ENCODE results near the gene SIRT2.

GRCh38 chr19:38918526-38918925 lies 19.1 kb upstream of the SIRT2 start:
- TF ChIP-seq, protein P1, sequence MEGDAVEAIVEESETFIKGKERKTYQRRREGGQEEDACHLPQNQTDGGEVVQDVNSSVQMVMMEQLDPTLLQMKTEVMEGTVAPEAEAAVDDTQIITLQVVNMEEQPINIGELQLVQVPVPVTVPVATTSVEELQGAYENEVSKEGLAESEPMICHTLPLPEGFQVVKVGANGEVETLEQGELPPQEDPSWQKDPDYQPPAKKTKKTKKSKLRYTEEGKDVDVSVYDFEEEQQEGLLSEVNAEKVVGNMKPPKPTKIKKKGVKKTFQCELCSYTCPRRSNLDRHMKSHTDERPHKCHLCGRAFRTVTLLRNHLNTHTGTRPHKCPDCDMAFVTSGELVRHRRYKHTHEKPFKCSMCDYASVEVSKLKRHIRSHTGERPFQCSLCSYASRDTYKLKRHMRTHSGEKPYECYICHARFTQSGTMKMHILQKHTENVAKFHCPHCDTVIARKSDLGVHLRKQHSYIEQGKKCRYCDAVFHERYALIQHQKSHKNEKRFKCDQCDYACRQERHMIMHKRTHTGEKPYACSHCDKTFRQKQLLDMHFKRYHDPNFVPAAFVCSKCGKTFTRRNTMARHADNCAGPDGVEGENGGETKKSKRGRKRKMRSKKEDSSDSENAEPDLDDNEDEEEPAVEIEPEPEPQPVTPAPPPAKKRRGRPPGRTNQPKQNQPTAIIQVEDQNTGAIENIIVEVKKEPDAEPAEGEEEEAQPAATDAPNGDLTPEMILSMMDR (IDR thresholded peaks at IDR 0.05; ENCODE audit: control extremely low read depth in 1 of 3, insufficient read depth in 1 of 3, low read depth in 1 of 3, low read length in 3 of 3) = no peak
- TF ChIP-seq RXRA (IDR thresholded peaks at IDR 0.05; ENCODE audit: insufficient read depth, low read depth, low read length) (no peak), SIN3A (conservative IDR thresholded peaks at IDR 0.05 in 1 of 2, IDR thresholded peaks at IDR 0.05 in 1 of 2; ENCODE audit: low read depth in 1 of 2, low read length in 2 of 2) (no peak), HDAC2 (IDR thresholded peaks at IDR 0.05; ENCODE audit: borderline replicate concordance in 1 of 2, low read depth in 2 of 2, low read length in 2 of 2) (no peak), ZNF274 (IDR thresholded peaks at IDR 0.05; ENCODE audit: borderline replicate concordance, extremely low read depth, low read length) (no peak), EZH2 (IDR thresholded peaks at IDR 0.05; ENCODE audit: low read depth, low read length, severe bottlenecking) (no peak), RNF2 (IDR thresholded peaks at IDR 0.05; ENCODE audit: borderline replicate concordance, low read depth, low read length, missing control alignments, poor library complexity, severe bottlenecking) (no peak), KDM1A (IDR thresholded peaks at IDR 0.05; ENCODE audit: borderline replicate concordance, low read length) (no peak), NRF1 (IDR thresholded peaks at IDR 0.05; ENCODE audit: low read depth, low read length) (no peak)

All from H1 (cell line).